ENCODE measurements around the gene OR51B5. TPM values are rescaled to one million over a fixed set of nuclear protein-coding genes. Genes with fewer than 3 reads are reported as not detected.

The OR51B5 gene
- total RNA-seq = 1 to 10 TPM in 2 of 3 donors, under 1 TPM in 1; 0.32 to 2.3 (median 1.0) TPM

- no peak for DNase-seq (ENCODE audit: low spot score in 2 of 2)
- Histone ChIP-seq H3K27ac (no peak within 1 kb of the TSS), H3K36me3 (no peaks in the 10 kb centered on the region), H3K4me1 (no peaks in the 10 kb centered on the region), H3K27me3 (no peaks in the 10 kb centered on the region), H3K9me3 (no peaks in the 10 kb centered on the region), H3K4me3 (no peak within 1 kb of the TSS)
- TF ChIP-seq CTCF (IDR thresholded peaks at IDR 0.05) = no peak
- TF ChIP-seq POLR2A (IDR thresholded peaks at IDR 0.05) = no peak
- no peak for TF ChIP-seq POLR2AphosphoS5 (IDR thresholded peaks at IDR 0.05)
- intact Hi-C loops (cut with DNase I; ENCODE audit: low total_unique reads) = no loop called here
These were observed at the start of gene OR51B5 for GRCh38 chr11:5343474-5344335. Gene OR51B5, minus strand, starts transcription at chr11:5343524. Its CDS starts 0 bp downstream, at chr11:5343524.

- Histone ChIP-seq H3K4me3 (no peak overlapping the region), H3K36me3 (no peaks in the 10 kb centered on the region), H3K27ac (no peak overlapping the region), H3K27me3 (no peaks in the 10 kb centered on the region), H3K4me1 (no peaks in the 10 kb centered on the region), H3K9me3 (no peaks in the 10 kb centered on the region)
- no peak for DNase-seq (ENCODE audit: low spot score in 2 of 2)
- TF ChIP-seq POLR2AphosphoS5 (IDR thresholded peaks at IDR 0.05) (no peak), POLR2A (IDR thresholded peaks at IDR 0.05) (no peak), CTCF (IDR thresholded peaks at IDR 0.05) (no peak)
- intact Hi-C loops (cut with DNase I; ENCODE audit: low total_unique reads) = no loop called here
These were observed 46.9 kb upstream of the OR51B5 start for GRCh38 chr11:5390210-5390609.

GRCh38 chr11:5384335-5384734 lies 41.0 kb upstream of the OR51B5 start:
- Histone ChIP-seq H3K4me1 (no peaks in the 10 kb centered on the region), H3K27me3 (no peaks in the 10 kb centered on the region), H3K36me3 (no peaks in the 10 kb centered on the region), H3K27ac (no peak overlapping the region), H3K9me3 (no peaks in the 10 kb centered on the region), H3K4me3 (no peak overlapping the region)
- DNase-seq (ENCODE audit: low spot score in 2 of 2) = no peak
- intact Hi-C loops (cut with DNase I; ENCODE audit: low total_unique reads) = no loop called here
- TF ChIP-seq CTCF (IDR thresholded peaks at IDR 0.05) (no peak), POLR2A (IDR thresholded peaks at IDR 0.05) (no peak), POLR2AphosphoS5 (IDR thresholded peaks at IDR 0.05) (no peak)

GRCh38 chr11:5383576-5383975 lies 40.3 kb upstream of the OR51B5 start, which contains the start of gene OR51M1:
Gene OR51M1, plus strand, starts transcription at chr11:5383812. Its CDS starts 5,587 bp downstream, at chr11:5389399.
- H3K27ac ChIP-seq = no peak within 1 kb of the TSS
- no peak within 1 kb of the TSS for H3K4me3 ChIP-seq
- no peak for DNase-seq (ENCODE audit: low spot score in 2 of 2)
- no peaks in the 10 kb centered on the region for H3K9me3 ChIP-seq
- H3K36me3 ChIP-seq = no peaks in the 10 kb centered on the region
- no peaks in the 10 kb centered on the region for H3K4me1 ChIP-seq
- no peaks in the 10 kb centered on the region for H3K27me3 ChIP-seq
- no peak for TF ChIP-seq POLR2AphosphoS5 (IDR thresholded peaks at IDR 0.05)
- TF ChIP-seq CTCF (IDR thresholded peaks at IDR 0.05) = no peak
- no peak for TF ChIP-seq POLR2A (IDR thresholded peaks at IDR 0.05)
- intact Hi-C loops (cut with DNase I; ENCODE audit: low total_unique reads) = no loop called here

- H3K4me3 ChIP-seq = no peak overlapping the region
- intact Hi-C loops (cut with DNase I; ENCODE audit: low total_unique reads) = no loop called here
- TF ChIP-seq CTCF (IDR thresholded peaks at IDR 0.05) = peak in 2 of 3 donors; percentile 28 to 47
- no peak for TF ChIP-seq POLR2AphosphoS5 (IDR thresholded peaks at IDR 0.05)
- H3K27ac ChIP-seq = no peak overlapping the region
- H3K27me3 ChIP-seq = no peaks in the 10 kb centered on the region
- no peaks in the 10 kb centered on the region for H3K36me3 ChIP-seq
- H3K9me3 ChIP-seq = no peaks in the 10 kb centered on the region
- H3K4me1 ChIP-seq = no peaks in the 10 kb centered on the region
- DNase-seq (ENCODE audit: low spot score in 2 of 2) = peak in 1 of 2 donors; percentile 49
These were observed 37.5 kb upstream of the OR51B5 start for GRCh38 chr11:5380740-5381342.
